SK-N-MC (cell line): ENCODE results near the gene ANKRD42.

Experiments
- EZH2 ChIP-seq: fragments of 200-600 bp; sonication (generic); IDR thresholded peaks from one replicate; pipeline ENCODE4 v1.6.1; 2017; ENCODE audit warnings: antibody characterized with exemption
- FOXP2 ChIP-seq: optimal IDR thresholded peaks from 2 replicates; pipeline ENCODE3; 2011; ENCODE audit warnings: mild to moderate bottlenecking, moderate library complexity; ENCODE audit not compliant: insufficient read depth; ENCODE audit errors: extremely low read length, control extremely low read depth
- POLR2AphosphoS5 ChIP-seq: IDR thresholded peaks from 2 replicates; pipeline ENCODE4 v1.6.1; 2012; ENCODE audit warnings: mild to moderate bottlenecking, low read depth, low read length, borderline replicate concordance

DNA sequence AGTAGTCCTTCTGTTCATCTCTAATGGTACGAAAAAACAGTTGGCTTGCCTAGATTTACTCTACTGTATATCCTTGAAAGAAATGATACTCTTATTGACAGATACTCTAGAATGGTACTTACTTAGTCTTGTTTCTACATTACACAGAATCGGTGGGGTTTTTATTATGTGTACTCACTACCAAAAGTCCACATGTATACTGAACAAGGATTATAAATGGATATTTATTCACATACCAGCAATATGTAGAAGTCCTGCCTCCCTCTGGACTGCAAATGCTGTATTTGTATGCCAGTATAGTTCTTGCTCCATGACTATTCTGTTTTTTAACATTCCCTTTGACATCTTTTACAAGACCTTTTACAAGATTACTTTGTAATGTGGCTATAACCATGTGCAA lies 22.6 kb upstream of the ANKRD42 start:
- TF ChIP-seq EZH2 (no peak), POLR2AphosphoS5 (no peak), FOXP2 (no peak)
